Mesendoderm (in vitro differentiated cells): ENCODE data around the gene HEBP1.

ENCODE experiments used
- DNase-seq: peaks from one replicate; pipeline ENCODE4 v3.0.0; 2013
- H2AK5ac ChIP-seq: 2 replicates; pipeline ENCODE4 v1.6.1; 2013; ENCODE audit warnings: low read length, inconsistent platforms
- H2BK120ac ChIP-seq: 2 replicates; pipeline ENCODE4 v1.6.1; 2013; ENCODE audit warnings: low read depth, mild to moderate bottlenecking, low read length, moderate library complexity, mixed read lengths
- H2BK15ac ChIP-seq: replicated peaks from 2 replicates; pipeline ENCODE4 v1.6.1; 2013; ENCODE audit warnings: low read depth, mild to moderate bottlenecking, moderate library complexity
- H2BK5ac ChIP-seq: 2 replicates; pipeline ENCODE4 v1.6.1; 2013; ENCODE audit warnings: low read length, inconsistent platforms
- H3K18ac ChIP-seq: 2 replicates; pipeline ENCODE4 v1.6.1; 2013; ENCODE audit warnings: mild to moderate bottlenecking, low read length, mixed read lengths
- H3K23ac ChIP-seq: one replicate; pipeline ENCODE4 v1.6.1; 2013; ENCODE audit warnings: low read length
- H3K27ac ChIP-seq: 2 replicates; pipeline ENCODE4 v1.5.1; 2013; ENCODE audit warnings: low read depth, mild to moderate bottlenecking, inconsistent platforms, low read length, moderate library complexity
- H3K27me3 ChIP-seq: 2 replicates; pipeline ENCODE4 v1.6.1; 2013; ENCODE audit warnings: low read length, control low read depth, mild to moderate bottlenecking, inconsistent platforms; ENCODE audit not compliant: insufficient read depth, poor library complexity
- H3K36me3 ChIP-seq: 2 replicates; pipeline ENCODE4 v1.6.1; 2013; ENCODE audit warnings: low read length, inconsistent platforms; ENCODE audit not compliant: control insufficient read depth, insufficient read depth
- H3K4ac ChIP-seq: one replicate; pipeline ENCODE4 v1.6.1; 2013; ENCODE audit warnings: low read depth, mild to moderate bottlenecking, low read length, moderate library complexity
- H3K4me1 ChIP-seq: 2 replicates; pipeline ENCODE4 v1.6.1; 2013; ENCODE audit warnings: low read depth, low read length, inconsistent platforms; ENCODE audit not compliant: control insufficient read depth
- H3K4me2 ChIP-seq: 2 replicates; pipeline ENCODE4 v1.6.1; 2013; ENCODE audit warnings: low read length
- H3K4me3 ChIP-seq: 2 replicates; pipeline ENCODE4 v1.5.1; 2013; ENCODE audit warnings: mild to moderate bottlenecking, low read length
- H3K56ac ChIP-seq: one replicate; pipeline ENCODE4 v1.6.1; 2013; ENCODE audit warnings: low read length
- H3K79me1 ChIP-seq: 2 replicates; pipeline ENCODE4 v1.6.1; 2013; ENCODE audit warnings: low read length, inconsistent platforms
- H3K79me2 ChIP-seq: 2 replicates; pipeline ENCODE4 v1.6.1; 2013; ENCODE audit warnings: mild to moderate bottlenecking, low read length; ENCODE audit not compliant: control insufficient read depth, insufficient read depth
- H3K9ac ChIP-seq: 2 replicates; pipeline ENCODE4 v1.6.1; 2013; ENCODE audit warnings: low read length, inconsistent platforms
- H4K5ac ChIP-seq: one replicate; pipeline ENCODE4 v1.6.1; 2013; ENCODE audit warnings: low read length
- H4K8ac ChIP-seq: one replicate; pipeline ENCODE4 v1.6.1; 2013; ENCODE audit warnings: low read depth, mild to moderate bottlenecking, control low read depth, low read length, moderate library complexity
- WGBS: extraction: QIAGEN DNeasy Blood & Tissue Kit; methylation state at CpG from one replicate; pipeline ENCODE4 v1.1.7; 2013; ENCODE audit warnings: low lambda C conversion rate, missing lambda C conversion rate; ENCODE audit not compliant: insufficient coverage; ENCODE audit errors: extremely low coverage; 5-methylcytosine and 5-hydroxymethylcytosine counted together

The HEBP1 gene

DNA sequence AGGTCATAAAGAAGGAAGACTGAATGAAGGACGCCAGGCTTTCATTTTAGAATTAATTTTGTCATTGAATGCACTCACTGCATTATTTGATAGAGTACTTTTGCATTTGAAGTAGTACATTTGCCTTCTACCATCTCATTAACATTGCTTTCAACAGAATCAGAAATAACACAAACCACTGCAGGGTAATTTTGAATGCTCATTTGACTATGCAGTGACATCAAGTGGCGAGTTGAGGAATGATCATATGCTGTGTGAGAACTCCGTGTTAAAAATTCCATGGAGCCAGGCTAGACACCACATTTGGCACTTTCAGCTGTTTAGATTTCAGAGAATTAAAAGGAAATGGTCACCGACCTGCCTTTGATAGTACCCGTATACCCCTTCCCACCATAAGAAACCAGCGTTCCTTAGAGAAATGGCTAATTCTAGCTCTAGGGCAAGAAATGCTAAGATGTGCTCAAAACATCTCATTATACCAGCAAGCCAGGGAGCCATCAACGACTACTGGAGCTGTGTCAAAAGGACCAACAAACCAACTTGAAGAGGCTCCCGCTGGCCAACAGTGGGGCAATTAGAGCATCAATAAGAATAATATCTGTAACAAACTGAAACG lies 16.5 kb downstream of the HEBP1 start:
- H3K27me3 ChIP-seq = no peaks in the 10 kb centered on the region
- DNase-seq = peak; percentile 49

DNA sequence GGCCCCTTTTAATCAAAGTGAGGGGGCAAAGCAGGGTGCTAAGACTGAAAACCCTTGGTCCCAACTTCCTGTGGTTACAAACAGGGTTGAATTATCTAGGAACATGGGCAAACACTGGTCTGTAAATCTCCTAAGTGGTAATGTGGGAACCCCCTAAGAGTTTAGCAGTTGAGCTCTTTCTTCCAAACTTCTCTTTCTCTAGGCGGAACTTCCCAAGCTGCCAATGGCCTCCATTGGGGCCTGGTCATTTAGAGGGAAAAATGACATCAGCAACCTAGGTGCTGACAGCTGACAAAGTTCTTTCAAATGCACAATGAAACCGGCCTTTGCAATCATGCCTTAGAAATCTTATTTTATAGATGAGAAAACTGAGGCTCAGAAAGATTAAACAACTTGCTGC lies 17.7 kb downstream of the HEBP1 start:
- no peak overlapping the region for H3K18ac ChIP-seq
- no peak for DNase-seq
- no peak overlapping the region for H3K23ac ChIP-seq
- no peak overlapping the region for H3K4ac ChIP-seq
- WGBS = no CpG with 5 or more reads among the region's 2 CpGs
- no peak overlapping the region for H2BK15ac ChIP-seq
- no peak overlapping the region for H3K4me2 ChIP-seq
- no peaks in the 10 kb centered on the region for H3K36me3 ChIP-seq
- no peaks in the 10 kb centered on the region for H3K27me3 ChIP-seq
- no peak overlapping the region for H4K8ac ChIP-seq
- H4K5ac ChIP-seq = no peak overlapping the region
- H3K4me3 ChIP-seq = no peak overlapping the region
- H2BK5ac ChIP-seq = no peak overlapping the region
- no peak overlapping the region for H3K9ac ChIP-seq
- no peak overlapping the region for H3K56ac ChIP-seq
- no peaks in the 10 kb centered on the region for H3K4me1 ChIP-seq
- no peaks in the 10 kb centered on the region for H3K79me1 ChIP-seq
- H2BK120ac ChIP-seq = no peak overlapping the region
- H3K27ac ChIP-seq = no peak overlapping the region
- no peaks in the 10 kb centered on the region for H3K79me2 ChIP-seq
- no peak overlapping the region for H2AK5ac ChIP-seq

More for the DNA sequence above, 16.5 kb downstream of the HEBP1 start:
- Histone ChIP-seq H2BK120ac (no peak overlapping the region), H2BK5ac (no peak overlapping the region), H3K79me2 (no peaks in the 10 kb centered on the region), H4K5ac (no peak overlapping the region), H3K9ac (no peak overlapping the region), H3K56ac (no peak overlapping the region), H3K4me3 (no peak overlapping the region), H3K4me2 (no peak overlapping the region), H3K4me1 (no peaks in the 10 kb centered on the region), H3K27ac (no peak overlapping the region), H4K8ac (no peak overlapping the region), H3K36me3 (no peaks in the 10 kb centered on the region), H2AK5ac (no peak overlapping the region), H3K4ac (no peak overlapping the region), H3K18ac (no peak overlapping the region), H3K23ac (no peak overlapping the region), H2BK15ac (no peak overlapping the region), H3K79me1 (no peaks in the 10 kb centered on the region)
- WGBS = no CpG with 5 or more reads among the region's 9 CpGs

DNA sequence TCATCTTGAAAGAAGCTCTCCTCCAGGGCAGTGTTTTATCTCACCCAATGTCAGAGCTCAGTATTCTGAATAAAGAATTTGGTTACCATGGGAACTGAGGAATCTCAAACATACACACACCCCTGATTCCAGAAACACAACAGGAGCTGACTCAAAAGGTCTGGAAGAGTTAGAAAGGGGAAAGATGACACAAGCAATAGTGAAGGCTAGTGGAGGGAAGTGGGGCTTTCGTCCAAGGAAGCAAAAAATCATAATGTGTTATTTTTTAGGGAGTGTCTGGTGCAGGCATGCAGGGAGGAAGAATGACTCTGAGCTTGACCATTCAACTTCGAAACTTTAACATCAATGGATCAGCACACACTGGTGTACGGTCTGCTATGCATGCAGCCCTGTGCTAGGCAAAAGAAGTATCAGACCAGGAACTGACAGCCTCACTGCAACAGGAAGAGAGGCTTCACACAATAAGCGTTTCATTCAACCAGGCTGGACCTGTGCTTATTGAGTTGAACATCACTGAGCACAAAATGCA lies 20.3 kb downstream of the HEBP1 start:
- WGBS = no CpG with 5 or more reads among the region's 4 CpGs
- H3K79me1 ChIP-seq = no peaks in the 10 kb centered on the region
- no peak overlapping the region for H3K9ac ChIP-seq
- H3K4me1 ChIP-seq = no peaks in the 10 kb centered on the region
- no peak overlapping the region for H3K4me2 ChIP-seq
- H3K27ac ChIP-seq = no peak overlapping the region
- H3K36me3 ChIP-seq = no peaks in the 10 kb centered on the region
- no peak overlapping the region for H3K56ac ChIP-seq
- H3K23ac ChIP-seq = no peak overlapping the region
- H3K18ac ChIP-seq = no peak overlapping the region
- H2BK5ac ChIP-seq = no peak overlapping the region
- H4K8ac ChIP-seq = no peak overlapping the region
- no peaks in the 10 kb centered on the region for H3K79me2 ChIP-seq
- no peak overlapping the region for H2AK5ac ChIP-seq
- H3K4ac ChIP-seq = no peak overlapping the region
- DNase-seq = peak; percentile 95
- H2BK15ac ChIP-seq = no peak overlapping the region
- H2BK120ac ChIP-seq = no peak overlapping the region
- no peak overlapping the region for H3K4me3 ChIP-seq
- H4K5ac ChIP-seq = no peak overlapping the region
- H3K27me3 ChIP-seq = no peaks in the 10 kb centered on the region

DNA sequence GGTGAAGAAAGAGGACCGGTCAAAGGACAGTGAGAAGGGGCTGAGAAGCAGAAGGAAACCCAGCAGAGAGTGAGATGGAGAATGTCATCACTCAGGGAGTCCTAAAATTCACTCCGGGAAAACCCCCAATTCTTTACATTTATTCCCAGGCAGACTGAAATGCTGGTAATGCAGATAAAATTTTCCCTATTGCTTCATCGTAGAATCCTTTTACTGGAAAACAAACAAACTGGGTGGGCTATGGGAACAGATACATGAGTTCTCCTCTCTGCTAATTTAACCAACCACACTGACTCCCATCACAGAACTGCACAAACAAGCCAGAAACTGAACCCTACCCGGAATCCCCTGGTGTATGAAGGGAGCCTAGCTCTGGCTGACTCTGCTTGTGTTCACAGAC lies 20.9 kb downstream of the HEBP1 start:
- Histone ChIP-seq H3K27me3 (no peaks in the 10 kb centered on the region), H3K9ac (no peak overlapping the region), H3K4me3 (no peak overlapping the region), H4K8ac (no peak overlapping the region), H2BK120ac (no peak overlapping the region), H3K27ac (no peak overlapping the region), H3K23ac (no peak overlapping the region), H3K4me1 (no peaks in the 10 kb centered on the region), H3K4me2 (no peak overlapping the region), H3K79me2 (no peaks in the 10 kb centered on the region), H2AK5ac (no peak overlapping the region), H2BK15ac (no peak overlapping the region), H3K36me3 (no peaks in the 10 kb centered on the region), H3K18ac (no peak overlapping the region), H4K5ac (no peak overlapping the region), H2BK5ac (no peak overlapping the region), H3K79me1 (no peaks in the 10 kb centered on the region), H3K4ac (no peak overlapping the region), H3K56ac (no peak overlapping the region)
- WGBS = no CpG with 5 or more reads among the region's 4 CpGs
- DNase-seq = no peak

DNA sequence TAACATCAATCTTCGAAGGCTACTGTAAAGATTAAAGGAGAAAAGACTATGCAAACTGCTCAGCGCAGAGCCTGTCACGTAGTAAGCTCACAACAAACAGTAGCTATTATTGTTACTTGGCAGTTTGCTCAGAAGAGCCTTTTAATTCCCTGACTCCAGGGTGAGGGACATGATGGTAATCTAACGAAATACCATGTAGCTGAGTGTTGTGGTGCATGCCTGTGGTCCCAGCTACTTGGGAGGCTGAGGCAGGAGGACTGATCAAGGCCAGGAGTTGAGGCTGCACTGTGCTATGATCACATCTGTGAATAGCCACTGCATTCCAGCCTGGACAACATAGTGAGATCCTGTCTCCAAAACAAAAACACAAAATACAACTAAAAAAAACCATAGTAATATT lies 22.8 kb downstream of the HEBP1 start:
- Histone ChIP-seq H3K27ac (no peak overlapping the region), H3K4ac (no peak overlapping the region), H3K4me1 (no peaks in the 10 kb centered on the region), H4K8ac (no peak overlapping the region), H2BK5ac (no peak overlapping the region), H3K9ac (no peak overlapping the region), H3K4me3 (no peak overlapping the region), H3K18ac (no peak overlapping the region), H3K23ac (no peak overlapping the region), H2BK15ac (no peak overlapping the region), H3K56ac (no peak overlapping the region), H2AK5ac (no peak overlapping the region), H3K36me3 (no peaks in the 10 kb centered on the region), H4K5ac (no peak overlapping the region), H3K79me2 (no peaks in the 10 kb centered on the region), H3K79me1 (no peaks in the 10 kb centered on the region), H2BK120ac (no peak overlapping the region), H3K27me3 (no peaks in the 10 kb centered on the region), H3K4me2 (no peak overlapping the region)
- no peak for DNase-seq
- no CpG with 5 or more reads among the region's 4 CpGs for WGBS

DNA sequence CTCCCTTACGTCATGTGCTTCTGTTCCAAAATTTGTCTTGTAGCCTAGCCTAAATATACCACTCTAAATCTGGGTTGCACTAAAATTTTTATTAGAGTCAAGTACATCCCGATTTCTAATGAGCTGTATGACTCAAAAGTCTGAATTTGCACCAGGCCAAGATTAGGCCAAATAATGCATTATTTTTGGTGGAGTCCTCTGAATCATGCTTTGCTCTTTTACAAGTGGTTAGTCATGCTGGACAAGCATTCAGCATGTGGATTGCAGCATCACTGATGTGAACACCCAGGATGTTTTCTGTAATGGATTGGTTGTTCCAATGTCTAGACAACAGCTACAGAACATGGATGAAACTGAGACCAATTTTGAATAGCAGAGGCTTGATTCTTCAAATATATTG lies 23.7 kb downstream of the HEBP1 start:
- Histone ChIP-seq H3K9ac (no peak overlapping the region), H3K27me3 (no peaks in the 10 kb centered on the region), H2BK120ac (no peak overlapping the region), H3K36me3 (no peaks in the 10 kb centered on the region), H3K4me2 (no peak overlapping the region), H3K56ac (no peak overlapping the region), H4K8ac (no peak overlapping the region), H3K18ac (no peak overlapping the region), H3K4me1 (no peaks in the 10 kb centered on the region), H3K4me3 (no peak overlapping the region), H3K79me2 (no peaks in the 10 kb centered on the region), H2BK5ac (no peak overlapping the region), H4K5ac (no peak overlapping the region), H3K23ac (no peak overlapping the region), H2AK5ac (no peak overlapping the region), H2BK15ac (no peak overlapping the region), H3K79me1 (no peaks in the 10 kb centered on the region), H3K27ac (no peak overlapping the region), H3K4ac (no peak overlapping the region)
- no CpG with 5 or more reads among the region's 2 CpGs for WGBS
- no peak for DNase-seq
